H1 (cell line): ENCODE results near the gene PET100. TPM values are rescaled to one million over a fixed set of nuclear protein-coding genes. Genes with fewer than 3 reads are reported as not detected.

Experiments
- CHD7 ChIP-seq: fragments of 300-600 bp; sonication (generic); IDR thresholded peaks from 2 replicates; pipeline ENCODE4 v1.7.1; 2012; ENCODE audit warnings: low read length, moderate library complexity, mild to moderate bottlenecking, inconsistent platforms; ENCODE audit not compliant: insufficient replicate concordance
- GABPA ChIP-seq: IDR thresholded peaks from 2 replicates; pipeline ENCODE4 v1.6.1; 2011; ENCODE audit warnings: mild to moderate bottlenecking, low read length, moderate library complexity, borderline replicate concordance; ENCODE audit not compliant: insufficient read depth
- KDM4A ChIP-seq: IDR thresholded peaks from one replicate; pipeline ENCODE4 v1.7.1; 2012; ENCODE audit warnings: low read depth, mild to moderate bottlenecking, moderate library complexity, low read length, inconsistent platforms; ENCODE audit not compliant: severe bottlenecking
- NRF1 ChIP-seq: IDR thresholded peaks from 2 replicates; pipeline ENCODE4 v1.6.1; 2011; ENCODE audit warnings: mild to moderate bottlenecking, low read depth, low read length, improper control_type of control experiment
- RBBP5 ChIP-seq: IDR thresholded peaks from 2 replicates; pipeline ENCODE4 v1.7.1; 2012; ENCODE audit warnings: low read depth, mild to moderate bottlenecking, inconsistent platforms, low read length, moderate library complexity, borderline replicate concordance
- SP2 ChIP-seq: IDR thresholded peaks from 2 replicates; pipeline ENCODE4 v1.6.1; 2012; ENCODE audit warnings: mild to moderate bottlenecking, low read length, inconsistent platforms
- SRF ChIP-seq: IDR thresholded peaks from 2 replicates; pipeline ENCODE4 v1.6.1; 2011; ENCODE audit warnings: mild to moderate bottlenecking, low read depth, low read length, moderate library complexity
- TAF1 ChIP-seq: IDR thresholded peaks from 2 replicates; pipeline ENCODE4 v1.6.1; 2011; ENCODE audit warnings: mild to moderate bottlenecking, low read depth, low read length
- polyA plus RNA-seq, 7 experiments: library from polyadenylated mRNA; depleted of rRNA in 3 of 7; stranded (reverse) in 5 of 7; unstranded in 2 of 7; fragments of >200 nt in 5 of 7; fragments of 200-250 nt in 2 of 7; gene quantifications; 1 replicate in 5 of 7; 2 replicates in 1 of 7; 4 replicates in 1 of 7; pipeline versions ENCODE4 v1.2.1 to v1.2.3, GENCODE V29; 2011 to 2013; ENCODE audit warnings: missing spikeins in 2 of 7, mixed read lengths in 2 of 7
- total RNA-seq: library from RNA; stranded (reverse); fragmentation: NEBNext Ultra II Directional; extraction: Animal tissue kit (Norgen Biotek cat#: 25700); gene quantifications from 2 replicates; pipeline ENCODE4 v1.2.1, GENCODE V29; 2021
- TF ChIP-seq, protein P1 (sequence below): IDR thresholded peaks from 2 replicates; pipeline ENCODE4 v1.6.1; 2012; ENCODE audit warnings: low read length, inconsistent platforms

PET100 gene
- total and polyA plus RNA-seq, 2 of the 8 experiments (the other 6 are each of a cell fraction or from before 2014, with no cell fraction given), result 80.8 to 105 TPM

DNA sequence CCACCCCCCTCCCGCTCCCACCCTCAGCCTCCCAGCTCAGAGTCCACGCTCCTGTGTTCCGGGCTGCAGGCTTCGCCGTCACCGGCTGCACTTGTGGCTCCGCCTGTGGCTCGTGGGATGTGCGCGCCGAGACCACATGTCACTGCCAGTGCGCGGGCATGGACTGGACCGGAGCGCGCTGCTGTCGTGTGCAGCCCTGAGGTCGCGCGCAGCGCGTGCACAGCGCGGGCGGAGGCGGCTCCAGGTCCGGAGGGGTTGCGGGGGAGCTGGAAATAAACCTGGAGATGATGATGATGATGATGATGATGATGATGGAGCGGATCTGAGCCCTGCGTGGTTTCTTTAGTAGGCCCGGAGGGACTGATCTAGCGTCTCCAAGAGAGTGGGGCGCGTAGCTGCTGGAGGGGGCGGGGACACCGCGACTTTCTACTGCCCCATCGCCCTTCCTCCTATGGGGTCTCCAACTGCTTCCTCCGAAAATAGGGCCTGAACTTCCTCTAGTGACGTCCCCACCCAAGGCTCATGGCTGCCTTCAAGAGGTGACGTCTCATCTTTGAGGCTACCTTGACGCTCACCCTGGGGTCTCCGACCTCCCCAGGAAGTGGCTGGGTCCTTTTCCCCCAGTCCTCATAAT, 40.7 kb downstream of the PET100 start (continued):
- TF ChIP-seq CHD7 (no peak), GABPA (no peak), TAF1 (0 out of 2 replicates have a peak, but pooled peaks have one; percentile 16), RBBP5 (no peak), SRF (no peak), KDM4A (peak; percentile 73), SP2 (no peak), NRF1 (no peak)
- TF ChIP-seq, protein P1, sequence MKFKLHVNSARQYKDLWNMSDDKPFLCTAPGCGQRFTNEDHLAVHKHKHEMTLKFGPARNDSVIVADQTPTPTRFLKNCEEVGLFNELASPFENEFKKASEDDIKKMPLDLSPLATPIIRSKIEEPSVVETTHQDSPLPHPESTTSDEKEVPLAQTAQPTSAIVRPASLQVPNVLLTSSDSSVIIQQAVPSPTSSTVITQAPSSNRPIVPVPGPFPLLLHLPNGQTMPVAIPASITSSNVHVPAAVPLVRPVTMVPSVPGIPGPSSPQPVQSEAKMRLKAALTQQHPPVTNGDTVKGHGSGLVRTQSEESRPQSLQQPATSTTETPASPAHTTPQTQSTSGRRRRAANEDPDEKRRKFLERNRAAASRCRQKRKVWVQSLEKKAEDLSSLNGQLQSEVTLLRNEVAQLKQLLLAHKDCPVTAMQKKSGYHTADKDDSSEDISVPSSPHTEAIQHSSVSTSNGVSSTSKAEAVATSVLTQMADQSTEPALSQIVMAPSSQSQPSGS, result no peak
